Keratinocyte (primary cell): ENCODE measurements around the gene DCXR. TPM values are rescaled to one million over a fixed set of nuclear protein-coding genes. Genes with fewer than 3 reads are reported as not detected.

ENCODE experiments used
- DNase-seq: peaks from one replicate; pipeline ENCODE4 v3.0.0-alpha.2; 2011; ENCODE audit warnings: low read depth, missing footprints, low spot score
- FAIRE-seq: peaks from 2 replicates; lab custom pipeline; 2011; peaks lifted over from hg19 to GRCh38; lab: Jason Lieb, UNC
- H2AFZ ChIP-seq: 2 replicates; pipeline ENCODE4 v1.6.0; 2012; ENCODE audit warnings: low read length, control low read depth, inconsistent platforms; ENCODE audit not compliant: control insufficient read depth
- H3K27ac ChIP-seq: 2 replicates; pipeline ENCODE4 v1.5.1; 2011; ENCODE audit warnings: low read length; ENCODE audit not compliant: control insufficient read depth, insufficient read depth
- H3K27me3 ChIP-seq: 3 replicates; pipeline ENCODE4 v1.6.0; 2011; ENCODE audit warnings: low read length; ENCODE audit not compliant: control insufficient read depth, insufficient read depth; ENCODE audit errors: extremely low read depth
- H3K36me3 ChIP-seq, 2 experiments: 2 replicates in 1 of 2; 3 replicates in 1 of 2; pipeline ENCODE4 v1.5.1; 2011; ENCODE audit warnings: low read length in 2 of 2, mild to moderate bottlenecking in 1 of 2; ENCODE audit not compliant: control insufficient read depth in 2 of 2, insufficient read depth in 2 of 2; ENCODE audit errors: extremely low read depth in 1 of 2
- H3K4me1 ChIP-seq: 3 replicates; pipeline ENCODE4 v1.5.1; 2011; ENCODE audit warnings: low read length; ENCODE audit not compliant: control insufficient read depth, insufficient read depth; ENCODE audit errors: extremely low read depth
- H3K4me2 ChIP-seq: 3 replicates; pipeline ENCODE4 v1.6.0; 2011; ENCODE audit warnings: low read depth, low read length; ENCODE audit not compliant: control insufficient read depth, insufficient read depth; ENCODE audit errors: extremely low read depth
- H3K4me3 ChIP-seq, 3 experiments: fragments of 200-600 bp in 1 of 3; sonication (generic) in 1 of 3; 2 replicates in 2 of 3; 3 replicates in 1 of 3; pipeline ENCODE4 v1.5.1; 2011 to 2016; ENCODE audit warnings: low read length in 3 of 3, mild to moderate bottlenecking in 3 of 3, control low read depth in 2 of 3, inconsistent platforms in 1 of 3, low read depth in 1 of 3, mixed read lengths in 1 of 3, mixed run types in 1 of 3, moderate library complexity in 1 of 3; ENCODE audit not compliant: control insufficient read depth in 2 of 3, insufficient read depth in 2 of 3; ENCODE audit errors: extremely low read depth in 1 of 3
- H3K79me2 ChIP-seq: 2 replicates; pipeline ENCODE4 v1.6.0; 2012; ENCODE audit warnings: low read length; ENCODE audit not compliant: control insufficient read depth, insufficient read depth
- H3K9ac ChIP-seq: 3 replicates; pipeline ENCODE4 v1.6.0; 2011; ENCODE audit warnings: low read length; ENCODE audit not compliant: control insufficient read depth, insufficient read depth; ENCODE audit errors: extremely low read depth
- H3K9me1 ChIP-seq: 3 replicates; pipeline ENCODE4 v1.6.0; 2011; ENCODE audit warnings: low read length; ENCODE audit not compliant: control insufficient read depth, insufficient read depth; ENCODE audit errors: extremely low read depth
- H3K9me3 ChIP-seq: 2 replicates; pipeline ENCODE4 v1.5.1; 2012; ENCODE audit warnings: low read depth, low read length; ENCODE audit not compliant: control insufficient read depth
- H4K20me1 ChIP-seq: 3 replicates; pipeline ENCODE4 v1.6.0; 2011; ENCODE audit warnings: low read length; ENCODE audit not compliant: control insufficient read depth, insufficient read depth; ENCODE audit errors: extremely low read depth
- EZH2 ChIP-seq: IDR thresholded peaks from one replicate; pipeline ENCODE4 v1.6.1; 2012; ENCODE audit warnings: inconsistent platforms, mild to moderate bottlenecking, low read length, moderate library complexity
- dilution Hi-C: fragments of 300-500 bp; cut with MboI; formaldehyde crosslinking; loops from one replicate; pipeline ENCODE4 v1.7.0; 2020; ENCODE audit warnings: low sequenced_read_pairs; ENCODE audit not compliant: extremely low pct_ligation_motif_present
- polyA plus RNA-seq, 5 experiments: library from polyadenylated mRNA; depleted of rRNA in 3 of 5; stranded (reverse) in 3 of 5; stranded (forward) in 1 of 5; unstranded in 1 of 5; fragments of >200 nt; gene quantifications; 1 replicate in 1 of 5; 2 replicates in 3 of 5; 3 replicates in 1 of 5; pipeline versions ENCODE4 v1.2.1 to v1.2.3, GENCODE V29; 2011 to 2012; ENCODE audit warnings: missing spikeins in 2 of 5, low read depth in 1 of 5, low replicate concordance in 1 of 5
- TF ChIP-seq, protein P1 (sequence below), 3 experiments: IDR thresholded peaks in 1 of 3; conservative IDR thresholded peaks in 1 of 3; optimal IDR thresholded peaks in 1 of 3; 2 replicates in 2 of 3; 3 replicates in 1 of 3; pipeline versions ENCODE3 to v1.5.1; 2011; ENCODE audit warnings: low read length in 3 of 3, mild to moderate bottlenecking in 3 of 3, moderate library complexity in 2 of 3, control low read depth in 1 of 3, inconsistent platforms in 1 of 3; ENCODE audit not compliant: insufficient read depth in 2 of 3; ENCODE audit errors: extremely low read depth in 1 of 3

The DCXR gene
- polyA plus RNA-seq, 1 donor (not counting 4 experiments of a cell fraction or from before 2014, with no cell fraction given) = 45.4 TPM

DNA sequence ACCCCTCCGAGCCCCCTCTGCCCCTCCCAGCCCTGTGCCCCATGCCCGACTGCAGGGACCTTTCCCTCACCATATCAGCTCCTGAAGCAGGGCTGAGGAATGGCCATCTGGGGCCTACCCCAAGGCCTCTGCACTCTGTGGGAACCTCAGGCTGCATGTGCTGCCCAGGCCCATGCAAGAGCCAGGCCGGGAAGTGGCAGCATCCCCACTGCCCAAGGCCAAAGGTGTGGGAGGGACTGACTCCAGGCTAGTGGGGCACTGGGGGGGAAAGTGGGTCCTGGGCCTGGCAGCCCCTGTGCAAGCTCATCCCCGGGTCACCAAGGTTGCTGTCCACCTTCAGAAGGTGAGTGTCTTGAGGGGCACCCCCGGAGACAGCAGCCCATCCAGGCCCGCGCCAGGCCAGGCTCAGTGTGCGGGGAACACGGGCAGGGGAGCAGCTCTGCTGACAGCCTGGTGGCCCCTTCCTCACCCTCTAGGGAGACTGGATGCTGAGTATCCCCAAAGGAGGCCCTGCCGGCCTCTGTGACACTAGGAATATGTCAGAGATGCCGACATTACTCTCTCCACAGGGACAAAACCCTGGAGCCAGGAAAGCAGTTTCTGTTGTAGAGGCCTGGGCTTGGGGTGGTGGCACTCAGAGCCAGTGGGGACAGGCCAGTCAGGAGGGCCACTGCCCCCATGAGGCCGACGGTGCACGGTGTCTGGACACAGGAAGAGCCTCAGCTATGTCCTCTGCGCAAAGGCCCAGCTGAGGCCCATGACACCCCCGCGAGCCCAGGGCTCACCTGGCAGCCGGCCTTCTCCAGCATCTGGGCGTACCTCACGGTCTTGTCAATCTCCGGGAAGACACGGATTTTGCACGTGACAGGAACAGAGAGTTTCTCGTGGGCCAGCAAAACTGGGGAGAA lies 24.8 kb upstream of the DCXR start:
- Histone ChIP-seq H3K36me3 (peaks cover 20 to 30% of the 10 kb centered on the region in 2 experiments), H3K9ac (no peak overlapping the region), H3K9me1 (no peaks in the 10 kb centered on the region), H3K4me1 (peaks cover 13% of the 10 kb centered on the region), H3K4me3 (no peak overlapping the region), H3K27me3 (no peaks in the 10 kb centered on the region), H3K4me2 (no peak overlapping the region), H2AFZ (no peak overlapping the region), H4K20me1 (peaks cover 9% of the 10 kb centered on the region), H3K27ac (no peak overlapping the region), H3K79me2 (peaks cover 20% of the 10 kb centered on the region), H3K9me3 (no peaks in the 10 kb centered on the region)
- FAIRE-seq (no peak), DNase-seq (no peak)
- TF ChIP-seq, protein P1, sequence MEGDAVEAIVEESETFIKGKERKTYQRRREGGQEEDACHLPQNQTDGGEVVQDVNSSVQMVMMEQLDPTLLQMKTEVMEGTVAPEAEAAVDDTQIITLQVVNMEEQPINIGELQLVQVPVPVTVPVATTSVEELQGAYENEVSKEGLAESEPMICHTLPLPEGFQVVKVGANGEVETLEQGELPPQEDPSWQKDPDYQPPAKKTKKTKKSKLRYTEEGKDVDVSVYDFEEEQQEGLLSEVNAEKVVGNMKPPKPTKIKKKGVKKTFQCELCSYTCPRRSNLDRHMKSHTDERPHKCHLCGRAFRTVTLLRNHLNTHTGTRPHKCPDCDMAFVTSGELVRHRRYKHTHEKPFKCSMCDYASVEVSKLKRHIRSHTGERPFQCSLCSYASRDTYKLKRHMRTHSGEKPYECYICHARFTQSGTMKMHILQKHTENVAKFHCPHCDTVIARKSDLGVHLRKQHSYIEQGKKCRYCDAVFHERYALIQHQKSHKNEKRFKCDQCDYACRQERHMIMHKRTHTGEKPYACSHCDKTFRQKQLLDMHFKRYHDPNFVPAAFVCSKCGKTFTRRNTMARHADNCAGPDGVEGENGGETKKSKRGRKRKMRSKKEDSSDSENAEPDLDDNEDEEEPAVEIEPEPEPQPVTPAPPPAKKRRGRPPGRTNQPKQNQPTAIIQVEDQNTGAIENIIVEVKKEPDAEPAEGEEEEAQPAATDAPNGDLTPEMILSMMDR (optimal IDR thresholded peaks at IDR 0.05 in 1 of 3, IDR thresholded peaks at IDR 0.05 in 1 of 3, conservative IDR thresholded peaks at IDR 0.05 in 1 of 3; ENCODE audit: extremely low read depth in 1 of 3, insufficient read depth in 2 of 3, low read length in 3 of 3) = no peak
- no peak for TF ChIP-seq EZH2
- dilution Hi-C loops = no loop called here

DNA sequence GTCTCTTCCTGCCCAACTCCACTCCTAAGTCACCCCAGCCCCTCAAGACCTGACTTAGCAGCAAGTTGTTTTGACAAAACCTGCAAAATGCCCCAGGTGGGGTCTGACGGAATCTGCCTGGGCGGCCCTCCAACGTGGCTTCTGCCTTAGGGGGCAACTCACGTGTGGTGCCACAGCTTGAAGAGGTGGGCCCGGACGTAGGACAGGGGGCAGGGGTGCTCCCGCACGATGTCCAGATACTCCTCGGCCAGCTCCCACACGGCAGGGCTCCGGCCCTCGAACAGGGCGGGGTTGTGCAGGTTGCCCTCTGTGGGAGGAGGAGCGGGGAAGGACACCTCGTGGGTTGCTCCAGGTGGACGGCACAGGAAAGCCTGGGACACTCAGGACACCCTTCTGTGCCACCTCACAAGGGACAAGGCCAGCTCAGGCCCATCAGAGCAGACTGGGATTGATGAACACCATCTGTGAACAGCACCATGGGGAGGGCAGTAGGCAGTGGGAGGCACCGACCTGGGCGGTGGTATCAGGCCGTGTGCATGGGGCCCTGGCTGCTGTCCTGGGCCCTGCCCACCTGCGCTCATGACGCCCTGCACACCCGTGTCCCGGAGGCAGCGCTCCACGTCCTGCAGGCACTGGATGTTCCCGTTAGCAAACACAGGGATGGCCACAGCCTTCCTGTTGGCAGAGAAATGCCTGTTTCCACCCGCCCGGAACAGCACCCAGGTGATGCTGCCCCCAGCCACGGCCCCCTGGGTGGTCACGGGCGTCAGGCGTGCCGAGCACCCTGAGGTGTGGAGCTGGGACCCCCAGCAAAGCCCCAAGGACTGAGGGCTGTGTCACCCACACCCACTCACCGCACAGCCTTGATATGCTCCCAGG lies 23.8 kb upstream of the DCXR start:
- FAIRE-seq (no peak), DNase-seq (no peak)
- Histone ChIP-seq H3K9ac (no peak overlapping the region), H3K36me3 (peaks cover 28 to 34% of the 10 kb centered on the region in 2 experiments), H3K79me2 (peaks cover 20% of the 10 kb centered on the region), H3K27ac (no peak overlapping the region), H2AFZ (no peak overlapping the region), H3K4me3 (no peak overlapping the region), H3K9me1 (no peaks in the 10 kb centered on the region), H3K4me1 (peaks cover 12% of the 10 kb centered on the region), H4K20me1 (peaks cover 9% of the 10 kb centered on the region), H3K4me2 (no peak overlapping the region), H3K9me3 (no peaks in the 10 kb centered on the region), H3K27me3 (no peaks in the 10 kb centered on the region)
- TF ChIP-seq, protein P1 (optimal IDR thresholded peaks at IDR 0.05 in 1 of 3, IDR thresholded peaks at IDR 0.05 in 1 of 3, conservative IDR thresholded peaks at IDR 0.05 in 1 of 3; ENCODE audit: extremely low read depth in 1 of 3, insufficient read depth in 2 of 3, low read length in 3 of 3) = no peak
- TF ChIP-seq EZH2 = no peak
- dilution Hi-C loops = no loop called here
